Occipital lobe (tissue), 2 donors: Measurements from ENCODE around the gene ASCL1. TPM values are rescaled to one million over a fixed set of nuclear protein-coding genes. Genes with fewer than 3 reads are reported as not detected.

ENCODE experiments used
- DNase-seq: peaks from one replicate; lab custom pipeline; 2025; lab: John Stamatoyannopoulos, UW
- total RNA-seq: library from RNA; depleted of rRNA; stranded (reverse); fragments of >200 nt; gene quantifications from one replicate; pipeline ENCODE4 v1.2.3, GENCODE V29; 2014

The ASCL1 gene
- total RNA-seq, 1 donor from 2014 or later, result 21.1 TPM

DNA sequence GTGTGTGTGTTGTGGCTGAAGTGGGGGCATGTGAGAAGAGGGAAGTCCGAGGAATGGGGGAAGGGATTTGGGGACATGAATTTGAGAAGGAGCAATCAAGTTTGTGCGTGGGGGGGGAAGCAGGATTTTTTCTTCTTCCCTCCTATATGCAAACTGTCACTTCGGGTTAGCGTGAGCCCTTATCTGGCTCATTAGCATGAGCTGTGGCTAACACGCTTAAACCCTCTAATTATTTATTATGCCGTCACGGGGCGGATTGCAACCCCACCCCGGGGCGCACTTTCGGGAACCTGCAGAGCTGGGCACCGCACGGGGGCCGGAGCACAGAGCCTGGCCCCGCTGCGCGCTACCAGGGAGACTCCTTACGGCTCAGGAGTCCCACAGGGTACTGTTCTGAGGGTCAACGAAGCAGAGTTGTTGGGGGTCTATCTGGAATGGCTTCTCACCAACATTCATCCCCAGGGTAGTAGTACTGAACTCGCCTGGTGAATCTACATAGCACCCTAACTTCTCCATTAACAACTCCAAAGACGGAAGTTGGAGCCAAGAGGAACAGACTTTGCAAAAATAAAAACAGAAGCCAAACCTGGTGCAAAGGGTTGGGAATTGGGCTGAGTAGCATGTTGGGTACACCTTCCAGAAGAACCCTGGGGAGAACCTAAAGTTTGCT is 6.4 kb upstream of the ASCL1 start:
- no peak for DNase-seq

DNA sequence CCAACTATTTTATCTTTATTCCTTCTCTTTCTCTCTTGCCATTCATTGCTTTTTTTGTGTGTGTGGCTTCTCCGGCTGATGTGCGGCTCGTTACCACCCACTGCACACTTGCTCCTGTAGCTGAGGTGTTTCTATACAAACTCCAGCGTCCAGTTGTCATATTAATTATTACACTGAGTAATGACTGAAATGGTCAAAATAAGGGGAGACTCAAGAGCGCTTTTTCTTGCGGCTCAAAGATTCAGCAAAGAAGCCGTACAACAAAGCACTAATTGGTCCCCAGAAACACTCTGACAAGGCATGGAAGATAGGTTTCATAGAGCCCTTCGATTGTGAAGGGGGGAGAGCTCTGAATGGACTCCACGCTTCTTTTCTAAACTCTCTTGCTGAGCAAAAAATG is 5.6 kb upstream of the ASCL1 start:
- no peak for DNase-seq

- DNase-seq, result no peak
Measured at GRCh38 chr12:102953221-102953620, 4.3 kb upstream of the ASCL1 start.

GRCh38 chr12:102954134-102954533 is 3.3 kb upstream of the ASCL1 start:
- no peak for DNase-seq

- peak; percentile 19 for DNase-seq
Measured at GRCh38 chr12:102955926-102956737, 1.3 kb upstream of the ASCL1 start.

DNA sequence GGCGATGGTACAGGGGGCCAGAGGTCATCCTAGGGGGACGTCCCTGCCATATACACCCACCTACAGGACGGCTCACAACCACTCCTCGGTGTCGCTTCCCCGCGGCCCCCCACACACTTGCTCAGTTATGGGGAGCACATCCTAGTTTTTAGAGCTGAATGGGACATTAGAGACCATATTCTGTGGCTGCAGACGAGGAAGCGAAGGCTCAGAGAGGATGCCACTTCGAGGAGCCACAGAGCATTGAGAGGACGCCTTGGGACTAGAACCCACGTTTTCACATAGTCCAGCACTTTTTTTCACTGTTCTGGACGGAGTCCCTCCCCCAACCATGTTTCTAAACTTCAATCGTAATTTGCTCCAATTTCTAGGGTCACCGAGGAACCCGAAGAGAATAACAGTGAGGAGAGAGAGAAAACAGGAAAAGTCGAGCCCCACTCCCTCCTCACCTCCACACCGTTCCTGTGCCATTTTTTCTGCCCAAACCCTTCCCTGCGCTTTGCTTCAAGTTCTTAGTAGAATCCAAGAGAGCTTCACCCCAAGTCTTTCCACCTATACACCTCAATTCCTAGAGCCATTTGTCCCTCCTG is 641 bp upstream of the ASCL1 start:
- DNase-seq, result no peak

GRCh38 chr12:102958073-102958829 is 777 bp downstream of the ASCL1 start:
- peak; percentile 21 for DNase-seq

DNA sequence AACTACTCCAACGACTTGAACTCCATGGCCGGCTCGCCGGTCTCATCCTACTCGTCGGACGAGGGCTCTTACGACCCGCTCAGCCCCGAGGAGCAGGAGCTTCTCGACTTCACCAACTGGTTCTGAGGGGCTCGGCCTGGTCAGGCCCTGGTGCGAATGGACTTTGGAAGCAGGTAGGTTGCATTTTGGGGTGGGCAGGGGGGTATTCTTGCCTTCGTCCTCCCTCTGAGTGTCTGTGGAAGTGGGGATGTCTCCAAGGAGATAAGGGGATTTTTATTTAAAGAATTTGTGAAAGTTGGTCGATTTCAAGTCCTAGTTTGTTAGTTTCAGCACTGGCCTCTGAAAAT is 1.3 kb downstream of the ASCL1 start:
- no peak for DNase-seq

GRCh38 chr12:102959391-102959790 is 1.9 kb downstream of the ASCL1 start:
- DNase-seq, result no peak

DNA sequence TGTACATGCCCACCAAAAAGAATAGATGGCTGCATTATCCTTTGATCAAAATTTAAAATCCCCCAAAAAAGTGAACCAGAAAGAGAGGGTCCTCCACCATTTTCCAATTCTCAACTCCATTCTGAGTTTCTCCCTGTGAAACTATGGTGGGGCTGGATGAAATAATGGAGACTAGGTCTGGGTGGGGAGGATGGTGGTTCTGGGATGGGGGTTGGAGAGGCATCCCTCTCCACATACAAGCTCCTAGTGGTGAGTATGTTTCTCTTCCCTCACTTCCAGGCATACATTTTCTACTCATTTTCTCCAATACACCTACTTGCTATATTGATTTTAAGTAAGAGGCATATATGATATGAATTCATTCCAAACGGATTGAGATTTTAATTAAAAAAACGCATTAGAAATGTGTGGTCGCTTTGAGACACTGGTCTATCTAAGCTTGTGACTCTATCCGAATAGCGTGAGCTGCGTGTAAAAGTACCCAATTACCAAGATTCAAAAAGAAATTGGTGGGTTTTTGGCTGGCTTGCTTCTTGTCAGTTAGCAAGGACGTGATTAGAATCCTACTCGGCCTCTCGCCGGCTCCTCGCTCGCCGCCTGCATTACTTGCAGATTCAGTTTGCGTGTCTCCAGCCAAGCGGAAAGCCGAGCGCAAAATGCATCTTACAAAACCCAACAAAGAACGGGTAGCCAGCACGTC is 3.4 kb downstream of the ASCL1 start:
- DNase-seq, result peak; percentile 16

DNA sequence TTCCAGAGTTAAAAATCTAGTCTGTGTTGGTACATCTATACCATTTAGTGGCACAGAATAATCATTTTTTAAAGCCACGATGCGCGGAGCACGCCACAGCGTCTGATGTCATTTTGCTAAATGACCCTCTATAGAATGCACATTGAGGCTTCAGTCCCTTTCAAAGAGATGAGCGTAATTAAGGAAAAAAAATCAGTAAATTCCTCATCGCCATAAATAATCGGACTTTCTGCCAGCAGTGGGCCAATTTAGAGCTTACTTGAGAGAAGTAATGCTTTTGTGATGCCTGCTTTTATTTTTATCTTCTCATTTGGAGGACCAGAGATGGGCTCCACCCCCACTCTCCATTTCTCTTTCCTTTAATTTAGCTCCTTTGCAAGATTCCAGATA is 4.0 kb downstream of the ASCL1 start:
- no peak for DNase-seq

DNA sequence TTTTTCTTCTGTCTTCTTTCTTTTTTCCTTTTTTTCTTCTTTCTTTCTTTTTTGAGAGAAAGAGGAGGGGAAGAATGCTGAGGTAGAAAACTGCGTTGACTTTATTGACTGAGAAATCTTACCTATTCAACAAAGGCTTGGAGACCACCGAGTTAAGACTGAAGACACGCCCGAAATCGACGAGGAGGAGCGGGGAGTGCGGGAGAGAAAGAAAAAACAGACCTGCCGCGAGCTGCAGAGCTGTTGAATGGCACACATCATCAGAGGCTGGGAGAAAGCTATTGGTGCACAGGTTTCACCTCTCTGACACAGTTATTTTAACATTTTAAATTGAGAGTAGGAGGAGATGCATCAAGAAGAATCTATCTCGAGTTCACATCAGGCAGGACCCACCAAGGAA is 5.1 kb downstream of the ASCL1 start:
- no peak for DNase-seq

- no peak for DNase-seq
Measured at GRCh38 chr12:102962986-102963385, 5.5 kb downstream of the ASCL1 start.

DNA sequence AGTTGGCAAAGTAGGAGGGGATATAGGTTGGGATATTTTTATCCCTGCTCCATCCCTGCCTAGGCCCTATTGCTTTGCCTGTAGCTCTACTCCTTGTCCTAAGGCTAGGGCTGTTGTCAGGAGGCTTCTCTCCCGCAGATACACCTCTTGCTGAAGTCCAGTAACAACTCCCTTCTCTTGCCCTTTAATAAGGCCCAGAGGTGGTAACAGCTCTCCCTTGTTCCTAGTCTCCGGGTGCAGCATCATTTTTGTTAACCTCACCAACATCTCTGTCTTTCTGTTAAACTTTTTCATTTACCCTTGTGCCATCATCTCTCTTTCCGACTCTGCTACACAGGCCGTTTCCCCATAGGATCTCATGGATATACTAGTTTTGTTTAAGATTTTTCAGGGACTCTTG is 6.3 kb downstream of the ASCL1 start:
- no peak for DNase-seq

DNA sequence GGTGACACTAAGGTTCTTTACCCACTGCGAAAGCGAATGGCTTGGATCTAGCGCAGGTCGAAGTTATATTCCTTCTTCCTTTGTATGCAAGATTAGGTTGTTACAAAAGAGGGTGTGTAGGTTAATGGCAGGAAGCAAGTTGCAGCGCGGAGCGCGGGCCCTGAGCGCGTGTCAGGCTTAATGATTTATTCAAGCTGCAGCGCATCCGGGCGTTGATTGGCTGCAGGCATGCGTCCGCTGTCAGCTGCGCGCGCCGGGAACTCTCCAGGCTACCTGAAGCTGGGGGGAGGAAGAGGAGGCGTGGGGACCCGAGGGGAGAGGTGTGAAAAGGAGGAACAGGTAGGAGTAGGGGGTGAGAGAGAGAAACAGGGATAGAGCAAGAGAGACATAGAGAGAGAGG is 7.4 kb downstream of the ASCL1 start:
- no peak for DNase-seq

- DNase-seq, result peak; percentile 37
Measured at GRCh38 chr12:102965281-102966155, 8.0 kb downstream of the ASCL1 start.

DNA sequence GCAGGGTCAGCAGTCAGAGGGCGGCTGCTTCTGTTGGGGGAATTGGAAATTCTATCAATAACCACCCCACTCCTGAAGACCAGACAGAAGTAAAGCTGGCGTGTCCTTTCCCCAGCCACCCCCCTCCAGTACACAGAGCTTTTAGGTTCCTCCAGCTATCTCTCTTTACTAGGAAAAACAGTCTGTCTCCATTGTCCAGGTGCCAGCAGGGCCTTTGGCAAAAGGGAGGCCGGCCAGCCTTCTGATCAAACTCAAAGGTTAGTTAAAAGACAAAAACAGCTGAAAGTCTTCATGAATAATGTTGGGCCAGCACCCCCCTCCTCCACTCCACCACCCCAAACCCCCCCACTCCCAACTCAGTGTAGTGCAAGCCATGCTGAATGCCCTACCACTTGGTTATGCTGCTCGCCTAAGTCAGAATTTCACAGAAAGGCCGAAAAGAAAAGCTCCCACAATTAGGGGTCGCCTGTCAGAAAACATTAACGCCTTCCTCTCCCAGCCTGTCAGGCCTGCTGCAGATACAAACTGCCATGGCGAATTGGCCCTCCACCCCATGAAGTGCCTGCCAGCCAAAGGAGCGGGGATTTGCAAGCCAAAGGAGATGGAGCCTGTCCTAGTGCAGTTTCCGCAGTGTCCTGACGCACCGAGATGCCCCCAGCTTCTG is 8.9 kb downstream of the ASCL1 start:
- no peak for DNase-seq

- no peak for DNase-seq
Measured at GRCh38 chr12:102970780-102971179, 13.3 kb downstream of the ASCL1 start.

DNA sequence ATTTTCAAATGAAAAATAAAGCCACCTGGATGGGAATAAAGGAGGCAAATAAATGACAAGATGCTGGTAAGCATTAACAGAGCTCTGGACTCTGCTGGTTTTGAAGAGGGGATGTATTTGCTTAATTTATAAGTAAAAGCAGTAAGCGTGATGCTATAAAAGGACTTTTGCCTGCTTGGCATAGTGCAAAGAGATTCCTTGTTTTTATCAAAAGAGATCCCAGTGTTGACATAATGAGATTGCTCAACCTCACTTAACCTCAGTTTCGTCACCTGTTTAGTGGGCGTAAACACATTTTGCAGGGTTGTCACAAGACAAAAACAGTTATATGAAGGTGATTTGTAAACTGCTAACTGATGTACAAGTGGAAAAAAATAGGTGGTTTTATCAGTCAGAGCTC is 13.8 kb downstream of the ASCL1 start:
- DNase-seq, result no peak

- no peak for DNase-seq
Measured at GRCh38 chr12:102973583-102973982, 16.1 kb downstream of the ASCL1 start.
